Stomach (tissue), 9 donors: ENCODE results near the gene SMIM38. TPM values are rescaled to one million over a fixed set of nuclear protein-coding genes. Genes with fewer than 3 reads are reported as not detected.

ENCODE experiments used
- DNase-seq, 2 donors: peaks; one replicate each; pipeline versions ENCODE4 v3.0.0 to v3.0.0-alpha.2; 2013 to 2019
- H3K27ac ChIP-seq, 5 donors: fragments of 200-600 bp in 4 of 5; sonication (generic) in 4 of 5; one replicate each; pipeline ENCODE4 v1.5.1; 2013 to 2019; ENCODE audit warnings: mild to moderate bottlenecking in 1 of 5, moderate library complexity in 1 of 5
- H3K27me3 ChIP-seq, 3 donors: fragments of 200-600 bp; sonication (generic); one replicate each; pipeline ENCODE4 v1.5.1; 2017 to 2019; ENCODE audit warnings: mixed run types in 1 of 3
- H3K36me3 ChIP-seq, 4 donors: fragments of 200-600 bp; sonication (generic); 1 replicate in 3 of 4; 2 replicates in 1 of 4; pipeline ENCODE4 v1.5.1; 2016 to 2019
- H3K4me1 ChIP-seq, 4 donors: fragments of 200-600 bp; sonication (generic); one replicate each; pipeline ENCODE4 v1.5.1; 2016 to 2019
- H3K4me3 ChIP-seq, 4 donors: fragments of 200-600 bp; sonication (generic) in 3 of 4; one replicate each; pipeline ENCODE4 v1.5.1; 2016 to 2019; ENCODE audit warnings: mild to moderate bottlenecking in 1 of 4
- H3K9me3 ChIP-seq, 4 donors: fragments of 200-600 bp; sonication (generic); one replicate each; pipeline ENCODE4 v1.5.1; 2016 to 2019
- EP300 ChIP-seq: sonication (generic); formaldehyde crosslinking; IDR thresholded peaks from one replicate; pipeline ENCODE4 v1.6.1; 2017; ENCODE audit warnings: antibody characterized with exemption
- POLR2A ChIP-seq, 4 donors: fragments of 450-650 bp; IDR thresholded peaks; one replicate each; pipeline ENCODE4 v1.6.1; 2016; ENCODE audit warnings: antibody characterized with exemption in 4 of 4, control low read depth in 2 of 4, mild to moderate bottlenecking in 1 of 4, moderate library complexity in 1 of 4
- POLR2AphosphoS5 ChIP-seq, 3 donors: sonication (generic); formaldehyde crosslinking; IDR thresholded peaks; one replicate each; pipeline ENCODE4 v1.6.1; 2016; ENCODE audit warnings: antibody characterized with exemption in 3 of 3
- WGBS, 5 donors: extraction: QIAGEN DNeasy Blood & Tissue Kit in 3 of 5; methylation state at CpG; one replicate each; pipeline versions ENCODE4 v1.1.5 to v1.1.7; 2013 to 2018; 5-methylcytosine and 5-hydroxymethylcytosine counted together
- intact Hi-C: fragments of 100-400 bp; cut with DNase I; formaldehyde crosslinking; loops from one replicate; pipeline ENCODE4 v1.15.1; 2023; ENCODE audit warnings: low total_unique reads
- polyA plus RNA-seq, 3 donors: library from polyadenylated mRNA; stranded (reverse); fragments of 200-250 nt; gene quantifications; one replicate each; pipeline ENCODE4 v1.2.3, GENCODE V29; 2013
- total RNA-seq, 5 donors: library from RNA; depleted of rRNA; stranded (reverse); fragments of >200 nt; gene quantifications; one replicate each; pipeline versions ENCODE4 v1.1.0 to v1.2.3, GENCODE V29; 2014 to 2016
- TF ChIP-seq, protein P1 (sequence below), 7 experiments: fragments of 450-650 bp in 4 of 7; fragments of 200-600 bp in 3 of 7; sonication (generic) in 3 of 7; IDR thresholded peaks; one replicate each; pipeline ENCODE4 v1.5.1; 2016 to 2019; ENCODE audit warnings: antibody characterized with exemption in 7 of 7, control low read depth in 2 of 7, mild to moderate bottlenecking in 1 of 7
- donor health status: healthy with polysubstance abuse.
- donor health status: Bipolar disorder and iron deficiency.
- donor health status: healthy.

SMIM38 gene
- total and polyA plus RNA-seq, 8 donors: 1.2 to 31.2 (median 9.3) TPM; not detected in 1

DNA sequence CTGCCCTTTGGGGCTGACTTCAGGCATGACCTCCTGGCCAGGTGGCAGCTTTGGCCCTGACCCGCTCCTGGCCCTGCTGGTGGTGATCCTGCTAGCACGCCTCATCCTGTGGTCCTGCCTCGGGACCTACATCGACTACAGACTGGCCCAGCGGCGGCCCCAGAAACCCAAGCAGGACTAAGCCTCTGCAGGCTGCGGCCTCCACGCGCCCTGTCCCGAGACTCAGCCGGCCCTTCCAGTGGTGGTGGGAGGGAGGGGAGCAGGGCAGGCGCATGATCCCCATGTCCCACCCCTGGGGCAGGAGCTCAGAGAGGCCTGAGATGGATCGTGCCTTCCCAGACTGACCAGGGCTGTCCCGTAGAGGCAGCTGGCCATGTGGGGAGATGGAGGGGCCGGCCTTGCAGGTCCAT lies 2.1 kb downstream of the SMIM38 start:
- H3K9me3 ChIP-seq: peaks cover 0 to 1% (median 0%) of the 10 kb centered on the region in 4 donors
- H3K4me3 ChIP-seq: peak overlapping the region in 1 of 4 donors; percentile 27
- WGBS, 5 donors: 84 to 91% (median 89%) methylated on average over 5 to 15 of the region's 15 CpGs
- intact Hi-C loops: no loop called here
- no peaks in the 10 kb centered on the region for H3K36me3 ChIP-seq
- peaks cover 0 to 30% (median 0%) of the 10 kb centered on the region in 3 donors for H3K27me3 ChIP-seq
- no peak for DNase-seq
- peak overlapping the region; percentile 30 to 70 (median 47) for H3K27ac ChIP-seq
- TF ChIP-seq POLR2AphosphoS5 (IDR thresholded peaks at IDR 0.05) (no peak), EP300 (no peak), POLR2A (IDR thresholded peaks at IDR 0.05) (no peak)
- TF ChIP-seq, protein P1, sequence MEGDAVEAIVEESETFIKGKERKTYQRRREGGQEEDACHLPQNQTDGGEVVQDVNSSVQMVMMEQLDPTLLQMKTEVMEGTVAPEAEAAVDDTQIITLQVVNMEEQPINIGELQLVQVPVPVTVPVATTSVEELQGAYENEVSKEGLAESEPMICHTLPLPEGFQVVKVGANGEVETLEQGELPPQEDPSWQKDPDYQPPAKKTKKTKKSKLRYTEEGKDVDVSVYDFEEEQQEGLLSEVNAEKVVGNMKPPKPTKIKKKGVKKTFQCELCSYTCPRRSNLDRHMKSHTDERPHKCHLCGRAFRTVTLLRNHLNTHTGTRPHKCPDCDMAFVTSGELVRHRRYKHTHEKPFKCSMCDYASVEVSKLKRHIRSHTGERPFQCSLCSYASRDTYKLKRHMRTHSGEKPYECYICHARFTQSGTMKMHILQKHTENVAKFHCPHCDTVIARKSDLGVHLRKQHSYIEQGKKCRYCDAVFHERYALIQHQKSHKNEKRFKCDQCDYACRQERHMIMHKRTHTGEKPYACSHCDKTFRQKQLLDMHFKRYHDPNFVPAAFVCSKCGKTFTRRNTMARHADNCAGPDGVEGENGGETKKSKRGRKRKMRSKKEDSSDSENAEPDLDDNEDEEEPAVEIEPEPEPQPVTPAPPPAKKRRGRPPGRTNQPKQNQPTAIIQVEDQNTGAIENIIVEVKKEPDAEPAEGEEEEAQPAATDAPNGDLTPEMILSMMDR (IDR thresholded peaks at IDR 0.05): no peak
- peaks cover 10 to 23% (median 15%) of the 10 kb centered on the region in 4 donors for H3K4me1 ChIP-seq

DNA sequence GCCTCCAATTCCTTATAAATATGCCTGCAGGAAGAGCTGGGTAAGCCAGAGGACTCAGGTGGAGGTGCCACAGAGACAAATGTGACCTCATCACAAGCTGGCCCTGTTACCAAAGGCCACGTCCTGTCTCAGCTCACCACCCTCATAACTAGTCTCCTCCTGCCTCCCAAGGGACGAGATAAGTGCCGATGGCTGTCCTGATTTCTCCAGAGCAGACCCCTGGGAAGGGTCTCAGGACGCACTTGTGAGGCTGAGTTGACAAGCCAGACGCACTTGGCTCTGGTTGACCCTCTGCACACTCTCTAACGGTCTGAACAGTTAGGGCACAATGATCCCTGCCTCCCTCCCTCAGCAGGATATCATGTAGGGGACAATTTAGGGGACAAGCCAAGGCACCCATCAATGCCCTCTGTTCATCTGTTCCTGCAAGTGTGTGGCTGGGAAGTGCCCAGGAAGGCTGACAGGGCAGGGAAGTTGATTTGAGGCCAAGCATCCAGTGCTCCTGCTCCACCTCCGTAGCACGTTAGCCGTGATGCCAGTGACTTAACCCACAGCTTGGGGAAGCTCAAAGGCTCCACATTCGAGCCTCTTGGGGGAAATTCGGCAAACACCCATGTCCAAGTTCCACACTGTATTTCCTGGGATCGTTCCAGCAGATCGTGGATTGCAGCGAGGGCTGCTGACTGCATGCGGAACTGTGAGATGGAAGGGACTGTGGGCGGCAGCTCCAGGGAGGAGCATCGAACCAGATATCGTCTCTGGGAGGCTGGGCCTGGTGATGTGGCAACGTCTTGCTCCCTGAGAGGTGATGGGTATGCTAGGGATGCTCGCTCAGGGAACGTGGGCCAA lies 2.8 kb downstream of the SMIM38 start:
- peaks cover 0 to 8% (median 0%) of the 10 kb centered on the region in 4 donors for H3K9me3 ChIP-seq
- H3K4me1 ChIP-seq: peaks cover 10 to 23% (median 15%) of the 10 kb centered on the region in 4 donors
- no peaks in the 10 kb centered on the region for H3K36me3 ChIP-seq
- DNase-seq: no peak
- no peak for TF ChIP-seq POLR2AphosphoS5 (IDR thresholded peaks at IDR 0.05)
- TF ChIP-seq POLR2A (IDR thresholded peaks at IDR 0.05): no peak
- no peak for TF ChIP-seq EP300
- TF ChIP-seq, protein P1 (IDR thresholded peaks at IDR 0.05): no peak
- intact Hi-C loops: no loop called here
- H3K4me3 ChIP-seq: no peak overlapping the region
- peak overlapping the region in 1 of 5 donors; percentile 70 for H3K27ac ChIP-seq
- 83 to 90% (median 87%) methylated on average over 20 to 21 of the region's 21 CpGs for WGBS, 5 donors
- H3K27me3 ChIP-seq: peaks cover 0 to 30% (median 0%) of the 10 kb centered on the region in 3 donors

DNA sequence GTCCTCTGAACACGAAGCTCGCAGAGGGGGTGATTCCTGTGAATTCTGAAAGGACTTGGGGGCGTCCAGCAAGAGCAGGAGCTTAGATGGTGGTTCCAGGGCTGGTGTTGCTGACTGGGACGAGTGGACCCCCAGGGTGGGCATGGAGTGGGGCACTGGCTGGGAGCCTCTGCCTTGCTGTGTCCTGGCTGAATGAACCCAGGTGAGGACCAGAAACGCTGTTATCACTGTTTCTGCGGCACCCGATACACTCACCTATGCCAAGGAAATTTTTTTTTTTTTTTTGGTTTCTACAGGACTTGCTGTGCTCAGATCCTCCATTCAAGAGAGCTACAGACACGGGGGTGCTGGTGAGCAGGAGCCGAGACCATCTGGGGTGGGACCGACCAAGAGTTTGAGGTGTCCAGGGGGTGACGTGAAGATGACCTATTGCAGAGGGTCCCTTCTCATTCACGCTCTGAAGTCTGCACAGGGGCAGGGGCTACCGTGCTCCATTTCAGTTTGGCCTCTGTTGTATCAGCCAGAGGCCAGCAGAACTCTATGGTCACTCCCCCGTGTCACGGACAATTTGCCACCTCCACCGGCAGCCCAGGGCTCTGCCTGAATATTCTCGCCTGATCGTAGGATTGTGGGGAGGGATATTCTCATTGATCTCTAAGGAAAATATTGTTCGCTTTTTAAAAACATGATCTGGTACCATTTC lies 3.6 kb downstream of the SMIM38 start:
- intact Hi-C loops: no loop called here
- H3K9me3 ChIP-seq: peaks cover 0 to 14% (median 2%) of the 10 kb centered on the region in 4 donors
- no peak for DNase-seq
- peaks cover 0 to 26% (median 0%) of the 10 kb centered on the region in 3 donors for H3K27me3 ChIP-seq
- H3K27ac ChIP-seq: no peak overlapping the region
- no peaks in the 10 kb centered on the region for H3K36me3 ChIP-seq
- no peak overlapping the region for H3K4me3 ChIP-seq
- TF ChIP-seq POLR2AphosphoS5 (IDR thresholded peaks at IDR 0.05) (no peak), POLR2A (IDR thresholded peaks at IDR 0.05) (no peak), EP300 (no peak)
- TF ChIP-seq, protein P1 (IDR thresholded peaks at IDR 0.05): no peak
- H3K4me1 ChIP-seq: peaks cover 10 to 23% (median 15%) of the 10 kb centered on the region in 4 donors
- 88 to 91% (median 89%) methylated on average over 19 of the region's 19 CpGs for WGBS, 5 donors

DNA sequence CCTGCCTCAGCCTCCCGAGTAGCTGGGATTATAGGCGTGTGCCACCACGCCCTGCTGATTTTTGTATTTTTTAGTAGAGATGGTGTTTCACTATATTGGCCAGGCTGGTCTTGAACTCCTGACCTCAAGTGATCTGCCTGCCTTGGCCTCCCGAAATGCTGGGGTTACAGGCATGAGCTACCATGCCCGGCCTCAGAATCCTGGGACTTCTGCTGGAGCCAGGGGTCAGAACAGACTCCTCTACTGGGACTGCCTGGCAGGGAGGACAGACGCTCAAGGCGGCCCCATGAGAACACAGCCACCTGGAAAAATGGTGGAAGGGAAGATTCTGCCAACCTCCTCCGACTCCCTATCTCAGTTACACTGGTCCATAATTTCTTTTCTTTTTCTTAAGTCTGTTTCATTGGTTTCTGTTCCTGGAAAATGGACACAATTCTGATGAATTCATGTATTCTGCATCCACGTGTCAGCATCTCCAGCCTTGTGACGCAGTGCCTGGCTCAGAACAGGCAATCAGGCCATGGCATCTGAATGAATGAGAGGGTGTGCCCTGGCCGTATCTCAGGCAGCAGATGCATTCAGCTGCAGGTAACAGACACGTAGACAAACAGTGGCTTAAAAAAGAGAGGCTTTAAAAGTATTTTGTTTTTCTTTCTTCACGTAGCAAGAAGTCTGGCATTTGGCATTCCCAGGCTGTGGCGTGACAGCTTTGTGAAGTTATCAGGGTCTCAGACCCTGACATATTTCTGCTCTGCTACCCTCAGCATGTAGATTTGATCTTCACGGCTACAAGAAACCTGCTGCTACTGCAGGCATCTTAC lies 4.8 kb downstream of the SMIM38 start:
- 77 to 82% (median 81%) methylated on average over 15 of the region's 15 CpGs for WGBS, 5 donors
- TF ChIP-seq EP300: no peak
- H3K4me3 ChIP-seq: no peak overlapping the region
- no peak overlapping the region for H3K27ac ChIP-seq
- H3K4me1 ChIP-seq: peaks cover 10 to 20% (median 15%) of the 10 kb centered on the region in 4 donors
- peaks cover 0 to 24% (median 0%) of the 10 kb centered on the region in 3 donors for H3K27me3 ChIP-seq
- H3K9me3 ChIP-seq: peaks cover 0 to 14% (median 2%) of the 10 kb centered on the region in 4 donors
- intact Hi-C loops: no loop called here
- H3K36me3 ChIP-seq: no peaks in the 10 kb centered on the region
- DNase-seq: no peak
